TTC549 (cell line): Measurements from ENCODE around the gene EXOC3.

ENCODE experiments used
- FAIRE-seq: peaks from 2 replicates; lab custom pipeline; 2012; peaks lifted over from hg19 to GRCh38; lab: Jason Lieb, UNC

EXOC3 gene

GRCh38 chr5:488744-489688 is 46.0 kb downstream of the EXOC3 start:
- no peak for FAIRE-seq

GRCh38 chr5:489689-490080 is 46.7 kb downstream of the EXOC3 start:
- no peak for FAIRE-seq

GRCh38 chr5:490116-491106 is 47.4 kb downstream of the EXOC3 start:
- no peak for FAIRE-seq

GRCh38 chr5:491119-491855 is 48.3 kb downstream of the EXOC3 start:
- FAIRE-seq, result no peak

- FAIRE-seq, result no peak
These were observed 48.8 kb downstream of the EXOC3 start for GRCh38 chr5:491856-492155.

- FAIRE-seq, result no peak
These were observed 49.4 kb downstream of the EXOC3 start for GRCh38 chr5:492314-492893.

- no peak for FAIRE-seq
These were observed 50.2 kb downstream of the EXOC3 start for GRCh38 chr5:493119-493701.

- FAIRE-seq, result no peak
These were observed 50.8 kb downstream of the EXOC3 start for GRCh38 chr5:493758-494157.

GRCh38 chr5:494667-495255 is 51.8 kb downstream of the EXOC3 start:
- no peak for FAIRE-seq

GRCh38 chr5:496028-496427 is 53.1 kb downstream of the EXOC3 start:
- FAIRE-seq, result no peak

GRCh38 chr5:497090-497700 is 54.2 kb downstream of the EXOC3 start:
- no peak for FAIRE-seq

- FAIRE-seq, result no peak
These were observed 55.0 kb downstream of the EXOC3 start for GRCh38 chr5:497871-498509.

GRCh38 chr5:499233-500209 is 56.5 kb downstream of the EXOC3 start:
- FAIRE-seq, result no peak

GRCh38 chr5:500491-500890 is 57.5 kb downstream of the EXOC3 start:
- FAIRE-seq, result no peak

- no peak for FAIRE-seq
These were observed 58.3 kb downstream of the EXOC3 start for GRCh38 chr5:501105-501830.

GRCh38 chr5:501831-502184 is 58.8 kb downstream of the EXOC3 start:
- FAIRE-seq, result no peak

GRCh38 chr5:502325-503079 is 59.5 kb downstream of the EXOC3 start:
- FAIRE-seq, result no peak
